K562 (cell line): Measurements from ENCODE around the gene MRM2. TPM values are rescaled to one million over a fixed set of nuclear protein-coding genes. Genes with fewer than 3 reads are reported as not detected.

Experiments used
- CREB3L1 ChIP-seq: fragments of 450-650 bp; IDR thresholded peaks from 2 replicates; pipeline ENCODE4 v1.6.1; 2014; ENCODE audit warnings: low read depth, mild to moderate bottlenecking, moderate library complexity, borderline replicate concordance
- GTF3C2 ChIP-seq: IDR thresholded peaks from 3 replicates; pipeline ENCODE4 v1.6.1; 2011; ENCODE audit warnings: borderline replicate concordance, mild to moderate bottlenecking, moderate library complexity; ENCODE audit not compliant: insufficient read length; ENCODE audit errors: extremely low read depth
- POLR2G ChIP-seq: fragments of 200-400 bp; formaldehyde crosslinking; IDR thresholded peaks from 2 replicates; pipeline ENCODE4 v1.6.1; 2017; ENCODE audit warnings: low read depth, mild to moderate bottlenecking, antibody characterized with exemption, low read length, moderate library complexity
- POLR3A ChIP-seq: IDR thresholded peaks from 2 replicates; pipeline ENCODE4 v1.6.1; 2011; ENCODE audit warnings: borderline replicate concordance, mild to moderate bottlenecking, moderate library complexity; ENCODE audit not compliant: insufficient read length, insufficient read depth; ENCODE audit errors: extremely low read depth
- RAD21 ChIP-seq, 2 experiments: fragments of 250-450 bp in 1 of 2; fragments of 450-650 bp in 1 of 2; sonication (Bioruptor Pico) in 1 of 2; formaldehyde crosslinking in 1 of 2; IDR thresholded peaks in 1 of 2; conservative IDR thresholded peaks in 1 of 2; 2 replicates each; pipeline versions ENCODE4 v1.4.0 to v1.8.0; 2020 to 2022; ENCODE audit warnings: mild to moderate bottlenecking in 2 of 2, moderate library complexity in 1 of 2
- SMC3 ChIP-seq: conservative IDR thresholded peaks from 2 replicates; pipeline ENCODE4 v1.6.1; 2011; ENCODE audit warnings: low read depth, low read length, improper control_type of control experiment; ENCODE audit not compliant: insufficient read depth
- STAG1 ChIP-seq: sonication (generic); formaldehyde crosslinking; IDR thresholded peaks from 2 replicates; pipeline ENCODE4 v1.5.0; 2020; ENCODE audit warnings: missing genetic modification reagents, borderline replicate concordance
- ZFX ChIP-seq: sonication (generic); formaldehyde crosslinking; IDR thresholded peaks from 2 replicates; pipeline ENCODE4 v1.8.0; 2022; ENCODE audit warnings: mild to moderate bottlenecking, missing genetic modification reagents, moderate library complexity
- polyA plus RNA-seq, 8 experiments: library from polyadenylated mRNA; depleted of rRNA in 4 of 8; stranded (reverse) in 5 of 8; unstranded in 3 of 8; fragments of >200 nt; fragmentation: Nextera tagmentation in 2 of 8; fragmentation: Illumina TruSeq in 1 of 8; extraction: Ambion mirVana in 2 of 8; extraction: Trizol in 1 of 8; gene quantifications; 2 replicates each; pipeline versions ENCODE4 v1.2.1 to v1.2.3, GENCODE V29; 2011 to 2014; ENCODE audit warnings: inconsistent platforms in 1 of 8, missing spikeins in 1 of 8
- total RNA-seq, 7 experiments: library from RNA; depleted of rRNA in 6 of 7; stranded (reverse); fragments of >200 nt in 6 of 7; fragmentation: Illumina TruSeq in 2 of 7; extraction: Trizol in 2 of 7; gene quantifications; 2 replicates each; pipeline versions ENCODE4 v1.2.1 to v1.2.3, GENCODE V29; 2011 to 2021; ENCODE audit warnings: low replicate concordance in 1 of 7

MRM2 gene
- total and polyA plus RNA-seq, 9 of the 15 experiments (the other 6 are each of a cell fraction or from before 2014, with no cell fraction given), result 32.4 to 116 (median 50.5) TPM

- TF ChIP-seq POLR2G (peak; percentile 28; the same call in 1 of the 2 replicates), ZFX (CRISPR knock-in tag) (0 out of 2 replicates have a peak, but pooled peaks have one; percentile 17), STAG1 (CRISPR knock-in tag) (peak; percentile 90; the same call in 1 of the 2 replicates), CREB3L1 (no peak), GTF3C2 (no peak), RAD21 (CRISPR knock-in tag; conservative IDR thresholded peaks at IDR 0.05 in 1 of 2, IDR thresholded peaks at IDR 0.05 in 1 of 2) (peak; percentile 51 to 73), SMC3 (peak; percentile 55), POLR3A (no peak)
These were observed 32.7 kb downstream of the MRM2 start (continued) for GRCh38 chr7:2209146-2209960.
